ENCODE data around the gene AP3D1.

- no peak for TF ChIP-seq POLR2A (IDR thresholded peaks at IDR 0.05)
- no peak for TF ChIP-seq CTCF (IDR thresholded peaks at IDR 0.05)
These were observed 51.2 kb downstream of the AP3D1 start for GRCh38 chr19:2099937-2100718.
